ENCODE results near the gene HDAC7.
A peak's percentile ranks its signal among the peaks of the same experiment; 100 is the strongest.

The HDAC7 gene

DNA sequence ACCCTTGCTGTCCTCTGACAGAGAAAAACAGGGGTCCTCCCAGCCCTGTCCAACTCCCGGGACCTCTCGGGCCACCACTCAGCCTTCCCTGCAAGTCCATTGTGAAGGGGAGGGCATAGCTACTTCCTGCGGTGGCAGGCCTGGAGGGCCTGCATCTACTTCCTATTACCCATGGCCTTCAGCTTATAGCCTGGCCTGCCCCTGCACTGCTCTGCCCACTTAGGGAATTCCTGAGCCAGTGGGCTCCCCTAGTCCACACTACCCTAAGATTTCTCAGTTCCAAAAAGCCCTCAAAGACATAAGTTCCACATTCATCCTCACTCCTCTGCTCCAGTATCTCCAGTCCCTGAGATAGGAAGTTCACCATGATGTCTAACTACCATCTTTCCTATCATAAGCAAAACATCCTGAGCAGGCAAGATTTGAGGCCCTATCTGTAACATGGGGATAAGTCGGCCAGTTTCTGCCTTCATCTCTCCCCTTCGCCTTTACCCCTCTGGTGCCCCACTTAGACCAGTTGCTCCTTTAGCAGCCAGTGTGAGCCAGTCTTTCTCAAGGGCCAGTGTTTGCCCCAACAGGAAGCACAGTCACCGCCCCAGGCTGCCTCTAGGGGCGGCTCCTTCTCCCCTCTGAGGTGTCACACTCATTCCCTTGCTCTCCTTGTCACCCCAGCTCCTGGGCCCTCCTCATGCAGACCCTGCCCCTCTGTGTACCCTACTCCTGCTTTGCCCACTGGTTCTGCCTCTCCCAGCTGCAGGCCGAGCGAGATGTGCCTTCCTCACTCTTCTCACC, 10.9 kb downstream of the HDAC7 start:
- H3K4me1 ChIP-seq, result peaks cover 80% of the 10 kb centered on the region

GRCh38 chr12:47808050-47808449, 11.7 kb downstream of the HDAC7 start:
- Histone ChIP-seq H3K4me1 (peaks cover 80% of the 10 kb centered on the region), H2AFZ (peak overlapping the region; percentile 0), H3K79me2 (peaks cover 78% of the 10 kb centered on the region), H3K4me3 (ENCODE audit: low read depth, low read length) (no peak overlapping the region), H3K9ac (no peak overlapping the region), H3K36me3 (ENCODE audit: control insufficient read depth, insufficient read depth, low read length) (no peaks in the 10 kb centered on the region), H3K4me2 (ENCODE audit: low read length) (peak overlapping the region; percentile 16), H3K9me3 (ENCODE audit: control insufficient read depth, low read length) (no peaks in the 10 kb centered on the region), H3K27me3 (ENCODE audit: control insufficient read depth, insufficient read depth, low read length) (no peaks in the 10 kb centered on the region), H3K27ac (peak overlapping the region; percentile 90)
- TF ChIP-seq, protein P1, sequence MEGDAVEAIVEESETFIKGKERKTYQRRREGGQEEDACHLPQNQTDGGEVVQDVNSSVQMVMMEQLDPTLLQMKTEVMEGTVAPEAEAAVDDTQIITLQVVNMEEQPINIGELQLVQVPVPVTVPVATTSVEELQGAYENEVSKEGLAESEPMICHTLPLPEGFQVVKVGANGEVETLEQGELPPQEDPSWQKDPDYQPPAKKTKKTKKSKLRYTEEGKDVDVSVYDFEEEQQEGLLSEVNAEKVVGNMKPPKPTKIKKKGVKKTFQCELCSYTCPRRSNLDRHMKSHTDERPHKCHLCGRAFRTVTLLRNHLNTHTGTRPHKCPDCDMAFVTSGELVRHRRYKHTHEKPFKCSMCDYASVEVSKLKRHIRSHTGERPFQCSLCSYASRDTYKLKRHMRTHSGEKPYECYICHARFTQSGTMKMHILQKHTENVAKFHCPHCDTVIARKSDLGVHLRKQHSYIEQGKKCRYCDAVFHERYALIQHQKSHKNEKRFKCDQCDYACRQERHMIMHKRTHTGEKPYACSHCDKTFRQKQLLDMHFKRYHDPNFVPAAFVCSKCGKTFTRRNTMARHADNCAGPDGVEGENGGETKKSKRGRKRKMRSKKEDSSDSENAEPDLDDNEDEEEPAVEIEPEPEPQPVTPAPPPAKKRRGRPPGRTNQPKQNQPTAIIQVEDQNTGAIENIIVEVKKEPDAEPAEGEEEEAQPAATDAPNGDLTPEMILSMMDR (IDR thresholded peaks at IDR 0.05), result no peak

More for the DNA sequence above, 10.9 kb downstream of the HDAC7 start:
- H3K9ac ChIP-seq, result no peak overlapping the region
- TF ChIP-seq, protein P1 (IDR thresholded peaks at IDR 0.05), result no peak
- no peak overlapping the region for H2AFZ ChIP-seq
- no peaks in the 10 kb centered on the region for H3K27me3 ChIP-seq (ENCODE audit: control insufficient read depth, insufficient read depth, low read length)
- peak overlapping the region; percentile 90 for H3K27ac ChIP-seq
- no peaks in the 10 kb centered on the region for H3K36me3 ChIP-seq (ENCODE audit: control insufficient read depth, insufficient read depth, low read length)
- H3K4me3 ChIP-seq (ENCODE audit: low read depth, low read length), result no peak overlapping the region
- no peaks in the 10 kb centered on the region for H3K9me3 ChIP-seq (ENCODE audit: control insufficient read depth, low read length)
- peak overlapping the region; percentile 16 for H3K4me2 ChIP-seq (ENCODE audit: low read length)
- H3K79me2 ChIP-seq, result peaks cover 70% of the 10 kb centered on the region

- Histone ChIP-seq H3K36me3 (ENCODE audit: control insufficient read depth, insufficient read depth, low read length) (no peaks in the 10 kb centered on the region), H3K27me3 (ENCODE audit: control insufficient read depth, insufficient read depth, low read length) (no peaks in the 10 kb centered on the region), H2AFZ (no peak overlapping the region), H3K4me2 (ENCODE audit: low read length) (no peak overlapping the region), H3K27ac (peak overlapping the region; percentile 90), H3K4me1 (peaks cover 83% of the 10 kb centered on the region), H3K79me2 (peaks cover 83% of the 10 kb centered on the region), H3K4me3 (ENCODE audit: low read depth, low read length) (no peak overlapping the region), H3K9me3 (ENCODE audit: control insufficient read depth, low read length) (no peaks in the 10 kb centered on the region), H3K9ac (no peak overlapping the region)
- TF ChIP-seq, protein P1 (IDR thresholded peaks at IDR 0.05), result no peak
Measured at GRCh38 chr12:47807338-47807737, 12.4 kb downstream of the HDAC7 start.

GRCh38 chr12:47805417-47805816, 14.3 kb downstream of the HDAC7 start:
- Histone ChIP-seq H2AFZ (no peak overlapping the region), H3K27me3 (ENCODE audit: control insufficient read depth, insufficient read depth, low read length) (no peaks in the 10 kb centered on the region), H3K4me3 (ENCODE audit: low read depth, low read length) (no peak overlapping the region), H3K36me3 (ENCODE audit: control insufficient read depth, insufficient read depth, low read length) (no peaks in the 10 kb centered on the region), H3K9ac (no peak overlapping the region), H3K4me2 (ENCODE audit: low read length) (no peak overlapping the region), H3K9me3 (ENCODE audit: control insufficient read depth, low read length) (no peaks in the 10 kb centered on the region), H3K79me2 (peaks cover 89% of the 10 kb centered on the region), H3K27ac (peak overlapping the region; percentile 90), H3K4me1 (peaks cover 80% of the 10 kb centered on the region)
- TF ChIP-seq, protein P1 (IDR thresholded peaks at IDR 0.05), result no peak

- H3K4me1 ChIP-seq, result peaks cover 79% of the 10 kb centered on the region
- no peak overlapping the region for H2AFZ ChIP-seq
- H3K9ac ChIP-seq, result no peak overlapping the region
- no peaks in the 10 kb centered on the region for H3K36me3 ChIP-seq (ENCODE audit: control insufficient read depth, insufficient read depth, low read length)
- no peak overlapping the region for H3K4me3 ChIP-seq (ENCODE audit: low read depth, low read length)
- H3K27me3 ChIP-seq (ENCODE audit: control insufficient read depth, insufficient read depth, low read length), result no peaks in the 10 kb centered on the region
- H3K4me2 ChIP-seq (ENCODE audit: low read length), result no peak overlapping the region
- TF ChIP-seq, protein P1 (IDR thresholded peaks at IDR 0.05), result no peak
- H3K9me3 ChIP-seq (ENCODE audit: control insufficient read depth, low read length), result no peaks in the 10 kb centered on the region
- H3K27ac ChIP-seq, result no peak overlapping the region
- H3K79me2 ChIP-seq, result peaks cover 94% of the 10 kb centered on the region
Measured at GRCh38 chr12:47804171-47804570, 15.5 kb downstream of the HDAC7 start.

Measured in parathyroid adenoma (tissue), 2 donors.